NCI-H1092 (cell line): ENCODE data around the gene GKAP1.
"Not testable (repeated sequence)": the region's sequence is repeated elsewhere in the genome, so short reads cannot be mapped to it uniquely, and the experiment has no call there.

Experiments
- DNase-seq: peaks from one replicate; lab custom pipeline; 2025; lab: John Stamatoyannopoulos, UW

The GKAP1 gene

GRCh38 chr9:83817356-83818278, at the start of gene GKAP1:
GKAP1 (minus strand) TSS chr9:83817769; CDS start chr9:83806517, 11,252 bp downstream.
- DNase-seq: peak; percentile 85

GRCh38 chr9:83849895-83850294, 32.3 kb upstream of the GKAP1 start:
- not testable (repeated sequence) for DNase-seq

GRCh38 chr9:83837070-83837643, 19.6 kb upstream of the GKAP1 start:
- not testable (repeated sequence) for DNase-seq

GRCh38 chr9:83830426-83831071, 13.0 kb upstream of the GKAP1 start:
- DNase-seq: not testable (repeated sequence)

GRCh38 chr9:83824986-83825623, 7.5 kb upstream of the GKAP1 start:
- DNase-seq: not testable (repeated sequence)

- not testable (repeated sequence) for DNase-seq
Observed at GRCh38 chr9:83817011-83817355, 586 bp downstream of the GKAP1 start.

- DNase-seq: not testable (repeated sequence)
Observed at GRCh38 chr9:83815120-83815519, 2.4 kb downstream of the GKAP1 start.

GRCh38 chr9:83809213-83809612, 8.4 kb downstream of the GKAP1 start:
- DNase-seq: not testable (repeated sequence)

- DNase-seq: not testable (repeated sequence)
Observed at GRCh38 chr9:83804454-83804853, 13.1 kb downstream of the GKAP1 start.

GRCh38 chr9:83803941-83804340, 13.6 kb downstream of the GKAP1 start:
- DNase-seq: not testable (repeated sequence)

GRCh38 chr9:83800236-83801033, 17.1 kb downstream of the GKAP1 start:
- DNase-seq: no peak

- no peak for DNase-seq
Observed at GRCh38 chr9:83794051-83794450, 23.5 kb downstream of the GKAP1 start.

GRCh38 chr9:83792746-83793145, 24.8 kb downstream of the GKAP1 start:
- DNase-seq: no peak

- DNase-seq: no peak
Observed at GRCh38 chr9:83778164-83778563, 39.4 kb downstream of the GKAP1 start.

- no peak for DNase-seq
Observed at GRCh38 chr9:83775932-83776331, 41.6 kb downstream of the GKAP1 start.

GRCh38 chr9:83772860-83773259, 44.7 kb downstream of the GKAP1 start:
- DNase-seq: no peak

- DNase-seq: no peak
Observed at GRCh38 chr9:83765376-83765775, 52.2 kb downstream of the GKAP1 start.

GRCh38 chr9:83754383-83754977, 63.1 kb downstream of the GKAP1 start:
- DNase-seq: no peak

- DNase-seq: no peak
Observed at GRCh38 chr9:83749706-83750105, 67.9 kb downstream of the GKAP1 start.

GRCh38 chr9:83744206-83744605, 73.4 kb downstream of the GKAP1 start:
- DNase-seq: no peak

GRCh38 chr9:83733739-83734138, 83.8 kb downstream of the GKAP1 start:
- DNase-seq: no peak
